GM10248 (cell line): ENCODE results near the gene MED25.

Experiments
- CTCF ChIA-PET: fragments of 300-600 bp; sonication (Branson Sonifier 250); formaldehyde crosslinking; extraction: SDS; loops from one replicate; lab custom pipeline; 2021; ENCODE audit warnings: antibody characterized with exemption; lab: Yijun Ruan, JAX
- POLR2A ChIA-PET: fragments of 350-650 bp; sonication (Branson Sonifier 250); formaldehyde crosslinking; extraction: SDS; loops from one replicate; lab custom pipeline; 2020; ENCODE audit warnings: antibody characterized with exemption; lab: Yijun Ruan, JAX
- DNase-seq: peaks from one replicate; pipeline ENCODE4 v3.0.0; 2012; ENCODE audit errors: extremely low spot score
- CTCF ChIP-seq: IDR thresholded peaks from 2 replicates; pipeline ENCODE4 v1.5.1; 2012; ENCODE audit warnings: mild to moderate bottlenecking, low read depth; ENCODE audit errors: extremely low read depth, missing control alignments, control extremely low read depth

Gene MED25

GRCh38 chr19:49786376-49786820 is 31.7 kb upstream of the MED25 start:
- no peak for DNase-seq
- CTCF ChIA-PET: interaction anchor here (1.3 kb wide), 1 partner anchor 15 kb away, joined by 3 read pairs; no protein-coding TSS in a partner anchor
- TF ChIP-seq CTCF: no peak
- POLR2A ChIA-PET: no interaction called here

- CTCF ChIA-PET: interaction anchor here (1.2 kb wide), 1 partner anchor 102 kb away, joined by 3 read pairs; no protein-coding TSS in a partner anchor
- TF ChIP-seq CTCF: no peak
- no peak for DNase-seq
- POLR2A ChIA-PET: no interaction called here
Observed at GRCh38 chr19:49787746-49788145, 30.3 kb upstream of the MED25 start.

- DNase-seq: no peak
- POLR2A ChIA-PET: no interaction called here
- TF ChIP-seq CTCF: no peak
- CTCF ChIA-PET: no interaction called here
Observed at GRCh38 chr19:49788857-49789256, 29.2 kb upstream of the MED25 start.

GRCh38 chr19:49790866-49791265 is 27.2 kb upstream of the MED25 start:
- no peak for TF ChIP-seq CTCF
- ChIA-PET CTCF (no interaction called here), POLR2A (no interaction called here)

GRCh38 chr19:49791776-49792445 is 26.2 kb upstream of the MED25 start:
- no peak for TF ChIP-seq CTCF
- POLR2A ChIA-PET: no interaction called here
- no peak for DNase-seq
- CTCF ChIA-PET: no interaction called here

More at GRCh38 chr19:49790866-49791265, 27.2 kb upstream of the MED25 start:
- no peak for DNase-seq

GRCh38 chr19:49792829-49793560 is 25.1 kb upstream of the MED25 start:
- TF ChIP-seq CTCF: no peak
- ChIA-PET POLR2A (no interaction called here), CTCF (no interaction called here)
- DNase-seq: no peak
